Measurements from ENCODE around the gene PHIP. TPM values are rescaled to one million over a fixed set of nuclear protein-coding genes. Genes with fewer than 3 reads are reported as not detected.

Gene PHIP
- total RNA-seq, 4 donors from 2014 or later, result 33.2 to 41.6 (median 33.8) TPM

DNA sequence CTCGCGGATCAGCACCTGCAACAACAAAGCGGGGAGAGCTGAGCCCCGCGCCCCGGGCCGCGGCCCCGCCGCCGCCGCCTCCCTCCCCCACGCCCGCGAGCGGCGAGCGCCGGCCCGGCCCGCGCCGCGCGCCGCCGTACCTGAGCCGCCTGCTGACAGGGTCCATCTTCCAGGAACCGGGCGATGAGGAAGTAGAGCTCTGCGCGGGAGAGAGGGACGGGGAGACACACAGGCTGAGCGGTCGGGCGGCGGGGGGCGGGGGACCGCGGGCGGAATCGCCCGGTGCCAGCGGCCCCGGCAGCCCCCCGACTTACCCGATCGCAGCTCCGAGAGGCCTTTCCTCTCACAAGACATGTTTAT is 359 bp downstream of the PHIP start:
- no peak for TF ChIP-seq CTCF (IDR thresholded peaks at IDR 0.05; ENCODE audit: low read depth)

DNA sequence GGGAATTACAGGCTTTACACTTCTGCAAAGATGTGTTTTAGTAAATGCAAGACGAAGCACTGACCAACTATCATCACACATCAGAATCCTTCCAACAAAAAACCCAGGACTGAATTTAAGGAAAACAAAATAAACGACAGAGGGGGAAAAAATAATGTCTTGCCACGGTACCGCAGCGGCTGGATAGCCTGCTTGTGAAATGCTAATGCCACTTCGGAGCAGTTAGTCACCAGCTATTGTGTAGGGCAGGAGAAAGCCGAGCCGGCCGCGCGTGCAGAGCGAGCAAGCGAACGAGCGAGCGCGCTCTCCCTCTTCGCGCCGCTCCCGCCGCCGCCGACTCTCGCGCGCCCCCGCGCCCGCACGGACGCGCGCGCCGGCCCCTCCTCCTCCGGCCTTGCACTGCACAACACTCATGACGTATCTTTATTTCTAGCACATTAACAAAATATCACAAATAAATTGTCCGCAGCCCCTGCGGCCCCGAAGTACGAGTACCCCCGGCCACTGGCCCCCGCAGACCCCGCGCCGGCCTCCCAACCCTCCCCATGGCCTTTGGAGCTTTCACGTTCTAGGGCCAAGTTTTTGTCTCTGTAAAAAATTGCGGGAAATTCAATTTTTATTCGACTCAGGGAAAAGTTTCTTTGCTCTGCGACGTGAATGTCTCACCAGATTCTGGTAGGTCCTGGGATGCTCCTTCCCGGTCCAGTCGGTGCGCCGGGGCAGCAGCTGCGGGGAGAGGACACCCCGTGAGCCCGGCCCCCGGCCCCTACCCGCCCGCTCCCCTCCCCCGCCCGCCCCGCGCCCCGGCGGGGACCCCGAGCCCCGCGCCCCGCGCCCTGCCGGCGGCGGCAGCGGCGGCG is 1.0 kb downstream of the PHIP start:
- TF ChIP-seq CTCF (IDR thresholded peaks at IDR 0.05; ENCODE audit: low read depth), result no peak

DNA sequence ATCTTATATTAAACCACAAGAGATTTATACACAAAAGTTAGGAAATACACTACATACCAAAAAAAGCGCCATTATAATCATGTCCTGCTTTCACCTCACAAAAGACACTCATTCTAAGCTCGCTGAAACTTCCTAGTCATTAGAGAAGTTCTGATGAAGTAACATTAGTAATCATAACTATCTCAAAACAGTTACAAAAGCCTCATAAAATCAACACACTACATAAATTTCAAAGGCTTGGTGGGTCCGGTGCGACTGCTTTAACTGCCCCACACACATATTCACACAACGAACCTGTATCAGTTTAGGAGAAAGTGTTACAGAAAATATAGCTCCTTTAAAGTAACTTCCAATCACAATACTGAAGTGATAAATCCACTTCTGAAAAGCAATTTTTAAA is 1.9 kb downstream of the PHIP start:
- TF ChIP-seq CTCF (IDR thresholded peaks at IDR 0.05; ENCODE audit: low read depth), result no peak

DNA sequence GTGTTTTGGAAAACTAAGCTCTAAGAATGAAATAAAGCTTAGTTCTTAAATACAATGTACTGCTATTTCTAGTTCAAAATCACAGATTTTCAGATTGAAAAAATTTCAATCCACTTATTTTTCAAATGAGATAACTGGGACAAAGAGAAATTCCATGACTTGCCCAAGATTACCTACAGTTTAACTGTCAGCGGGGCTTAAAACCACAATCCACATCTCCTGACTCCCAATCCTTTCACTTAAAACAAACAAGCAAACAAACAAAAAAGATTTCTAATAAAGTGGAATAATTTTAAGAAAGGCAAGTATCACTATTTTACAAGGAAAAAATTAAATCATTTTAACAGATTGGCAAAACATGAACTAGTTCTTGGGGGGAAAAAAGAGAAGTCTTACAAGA is 4.2 kb downstream of the PHIP start:
- TF ChIP-seq CTCF (IDR thresholded peaks at IDR 0.05; ENCODE audit: low read depth), result no peak

DNA sequence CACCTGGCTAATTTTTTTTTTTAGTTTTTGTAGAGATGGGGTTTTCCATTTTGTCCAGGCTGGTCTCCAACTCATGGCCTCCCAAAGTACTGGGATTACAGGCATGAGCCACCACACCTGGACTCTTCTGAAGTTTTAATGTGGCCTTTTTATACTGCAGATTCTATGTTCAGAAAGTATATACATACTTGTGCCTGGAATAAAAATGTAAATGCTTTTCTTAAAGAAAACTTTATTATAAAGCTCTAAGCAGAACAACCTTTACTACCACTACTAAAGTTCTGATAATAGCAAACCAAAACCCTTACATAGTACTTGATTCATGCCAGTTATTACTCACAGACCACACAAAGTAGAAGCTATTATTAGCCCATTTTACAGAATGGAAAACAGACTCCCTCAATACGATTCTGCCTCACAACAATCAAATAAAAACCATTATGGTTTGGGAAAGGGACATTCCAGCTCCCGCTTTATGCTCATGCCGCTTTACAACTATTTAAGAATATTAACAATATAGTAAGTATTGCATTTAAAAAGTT is 5.3 kb downstream of the PHIP start:
- TF ChIP-seq CTCF (IDR thresholded peaks at IDR 0.05; ENCODE audit: low read depth), result no peak

DNA sequence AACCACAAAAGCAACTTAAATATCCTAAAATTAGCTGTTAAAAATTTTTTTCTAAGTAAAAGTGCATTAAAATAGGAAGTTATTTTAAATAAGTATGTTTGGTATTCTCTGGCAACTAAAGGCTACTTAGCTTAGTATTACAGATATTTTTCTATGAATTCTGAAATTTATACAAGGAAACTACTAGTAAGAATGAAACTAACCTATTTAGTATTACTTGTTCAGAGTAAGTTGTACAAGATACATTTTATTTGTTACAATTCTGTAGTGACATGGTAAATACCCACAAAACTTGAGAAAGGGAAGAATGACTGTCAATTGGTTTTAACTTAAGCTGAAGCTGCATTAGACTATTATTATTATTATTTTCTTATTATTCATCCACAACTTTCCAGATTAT is 6.5 kb downstream of the PHIP start:
- no peak for TF ChIP-seq CTCF (IDR thresholded peaks at IDR 0.05; ENCODE audit: low read depth)

DNA sequence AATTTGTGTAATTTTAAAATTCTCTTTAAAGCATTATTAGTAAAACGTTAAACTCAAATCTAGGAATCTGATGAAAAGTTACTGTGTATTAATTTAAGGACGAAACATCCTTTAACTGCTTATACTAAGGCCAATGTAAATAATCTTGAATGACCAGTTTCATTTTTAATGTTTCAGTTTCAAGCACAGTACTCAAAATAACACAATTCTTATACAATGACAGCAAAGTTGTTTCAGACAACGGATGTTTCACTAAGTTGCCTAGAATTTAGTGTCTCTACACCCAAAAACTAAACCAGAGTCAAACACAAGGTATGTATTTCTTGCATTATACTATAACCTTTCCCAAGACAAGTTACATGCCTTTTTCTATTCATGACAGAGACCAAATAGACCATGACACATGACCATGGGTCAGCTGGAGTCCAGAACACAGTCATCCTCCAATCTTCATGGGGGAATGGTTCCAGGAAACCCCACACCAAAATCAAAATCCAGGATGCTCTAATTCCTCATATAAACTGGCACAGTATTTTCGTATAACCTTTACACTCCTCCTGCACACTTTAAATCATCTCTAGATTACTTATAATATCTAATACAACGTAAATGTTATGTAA is 7.7 kb downstream of the PHIP start:
- no peak for TF ChIP-seq CTCF (IDR thresholded peaks at IDR 0.05; ENCODE audit: low read depth)
